ENCODE measurements around the gene WDR74. TPM values are rescaled to one million over a fixed set of nuclear protein-coding genes. Genes with fewer than 3 reads are reported as not detected.

The WDR74 gene
- total RNA-seq = 46.3 and 77.6 TPM in 2 replicates

GRCh38 chr11:62839050-62839945 is at the start of gene WDR74:
WDR74 (minus strand) TSS chr11:62839590; CDS start chr11:62839570, 20 bp downstream.

GRCh38 chr11:62880803-62881578 is 41.6 kb upstream of the WDR74 start, which contains the start of gene SLC3A2:
SLC3A2 (plus strand) TSS chr11:62880896; CDS start chr11:62881024, 128 bp downstream.

GRCh38 chr11:62832336-62833234 is 6.8 kb downstream of the WDR74 start, which contains the start of gene TEX54:
TEX54 (minus strand) TSS chr11:62832841.

GRCh38 chr11:62831520-62832335 is 7.7 kb downstream of the WDR74 start, which contains the start of gene STX5:
STX5 (minus strand) TSS chr11:62832051; CDS start chr11:62831243, 808 bp downstream.

GRCh38 chr11:62805076-62805892 is 34.1 kb downstream of the WDR74 start, which contains the start of gene NXF1:
NXF1 (minus strand) TSS chr11:62805440; CDS start chr11:62805356, 84 bp downstream.

GRCh38 chr11:62791501-62792201 is 47.7 kb downstream of the WDR74 start, which contains the start of gene TMEM223:
TMEM223 (minus strand) TSS chr11:62792006; CDS start chr11:62791994, 12 bp downstream.

GRCh38 chr11:62787005-62787759 is 52.2 kb downstream of the WDR74 start, which contains the start of gene TMEM179B:
TMEM179B (plus strand) TSS chr11:62787402; CDS start chr11:62787432, 30 bp downstream.

Other genes with a start within 250 kb of the WDR74 start
- 6.8 and 14.1 TPM in 2 replicates for gene TUT1, start 248.1 kb downstream of the WDR74 start, total RNA-seq
- gene MTA2, start 237.7 kb downstream of the WDR74 start, total RNA-seq = 88.7 and 132 TPM in 2 replicates
- gene EML3, start 226.8 kb downstream of the WDR74 start, total RNA-seq = 24.4 and 37.3 TPM in 2 replicates
- gene ROM1, start 226.3 kb downstream of the WDR74 start, total RNA-seq = 1.1 and 5.7 TPM in 2 replicates
- 55.9 and 75.9 TPM in 2 replicates for gene B3GAT3, start 217.6 kb downstream of the WDR74 start, total RNA-seq
- gene GANAB, start 193.0 kb downstream of the WDR74 start, total RNA-seq = 213 and 293 TPM in 2 replicates
- gene INTS5, start 186.3 kb downstream of the WDR74 start, total RNA-seq = 26.9 and 30.3 TPM in 2 replicates
- gene C11orf98, start 174.4 kb downstream of the WDR74 start, total RNA-seq = 46.0 and 120 TPM in 2 replicates
- gene CSKMT, start 174.3 kb downstream of the WDR74 start, total RNA-seq = 4.9 and 6.3 TPM in 2 replicates
- 8.1 and 16.0 TPM in 2 replicates for gene UQCC3, start 167.9 kb downstream of the WDR74 start, total RNA-seq
- gene LBHD1, start 167.3 kb downstream of the WDR74 start, total RNA-seq = 4.1 and 6.0 TPM in 2 replicates
- gene UBXN1, start 160.5 kb downstream of the WDR74 start, total RNA-seq = 130 and 271 TPM in 2 replicates
- gene LRRN4CL, start 150.1 kb downstream of the WDR74 start, total RNA-seq = 0.16 and 0.38 TPM in 2 replicates
- gene BSCL2, start 132.2 kb downstream of the WDR74 start, total RNA-seq = 38.5 and 73.0 TPM in 2 replicates
- not detected in 2 replicates for gene GNG3, start 131.9 kb downstream of the WDR74 start, total RNA-seq
- 12.0 and 14.0 TPM in 2 replicates for gene HNRNPUL2, start 112.1 kb downstream of the WDR74 start, total RNA-seq
- gene TTC9C, start 111.1 kb downstream of the WDR74 start, total RNA-seq = 32.1 and 37.5 TPM in 2 replicates
- 8.5 and 17.1 TPM in 2 replicates for gene ZBTB3, start 85.4 kb downstream of the WDR74 start, total RNA-seq
- 110 and 131 TPM in 2 replicates for gene POLR2G, start 78.0 kb downstream of the WDR74 start, total RNA-seq
- gene TAF6L, start 68.2 kb downstream of the WDR74 start, total RNA-seq = 20.4 TPM in 2 replicates
- 63.1 and 78.8 TPM in 2 replicates for gene TMEM179B, start 52.2 kb downstream of the WDR74 start, total RNA-seq
- gene TMEM223, start 47.6 kb downstream of the WDR74 start, total RNA-seq = 27.4 and 38.3 TPM in 2 replicates
- 25.4 and 30.7 TPM in 2 replicates for gene NXF1, start 34.1 kb downstream of the WDR74 start, total RNA-seq
- 28.8 and 36.9 TPM in 2 replicates for gene STX5, start 7.5 kb downstream of the WDR74 start, total RNA-seq
- gene TEX54, start 6.7 kb downstream of the WDR74 start, total RNA-seq = not detected in 2 replicates
- 188 and 230 TPM in 2 replicates for gene SLC3A2, start 41.3 kb upstream of the WDR74 start, total RNA-seq
- not detected in 2 replicates for gene CHRM1, start 81.8 kb upstream of the WDR74 start, total RNA-seq
- gene SLC22A6, start 145.4 kb upstream of the WDR74 start, total RNA-seq = not detected in 2 replicates
- not detected in 2 replicates for gene SLC22A8, start 176.3 kb upstream of the WDR74 start, total RNA-seq